GM12892 (cell line): Measurements from ENCODE around the gene KRTCAP2.

ENCODE experiments used
- POLR2A ChIP-seq: IDR thresholded peaks from 2 replicates; pipeline ENCODE4 v1.6.1; 2011; ENCODE audit warnings: low read depth, low read length, control low read depth
- POLR2AphosphoS5 ChIP-seq: IDR thresholded peaks from 2 replicates; pipeline ENCODE4 v1.6.1; 2011; ENCODE audit warnings: low read depth, low read length, control low read depth
- TAF1 ChIP-seq: IDR thresholded peaks from 2 replicates; pipeline ENCODE4 v1.6.1; 2011; ENCODE audit warnings: low read depth, mild to moderate bottlenecking, control low read depth, low read length, borderline replicate concordance

DNA sequence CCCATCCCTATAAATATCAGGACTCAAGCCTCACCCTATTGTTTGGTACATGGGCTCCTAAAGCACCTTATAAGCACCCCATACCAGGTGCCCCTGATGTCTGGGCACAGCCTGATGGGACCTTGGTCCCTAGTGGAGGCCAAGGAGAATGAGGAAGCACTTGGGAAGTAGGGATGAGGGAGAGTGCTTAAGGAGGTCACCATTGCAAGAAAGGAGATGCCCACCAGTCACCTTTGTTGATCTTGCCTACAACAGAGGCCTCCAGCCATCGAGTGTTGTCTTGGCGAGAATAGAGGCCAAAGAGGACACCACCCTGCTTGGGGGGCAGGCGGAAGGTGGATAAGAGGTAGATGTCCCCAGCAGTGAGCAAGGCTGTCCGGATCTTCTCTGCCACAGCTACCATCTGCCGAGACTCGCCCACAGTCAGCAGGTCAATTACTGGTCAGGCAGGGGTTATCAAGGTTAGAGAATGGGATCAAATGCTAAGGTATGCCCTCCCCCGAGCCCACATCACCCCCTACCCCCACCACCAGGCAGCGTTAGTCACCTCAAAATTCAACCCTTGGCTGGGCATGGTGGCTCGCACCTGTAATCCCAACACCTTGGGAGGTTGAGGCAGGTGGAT lies 33.0 kb upstream of the KRTCAP2 start:
- TF ChIP-seq POLR2A (no peak), POLR2AphosphoS5 (no peak), TAF1 (no peak)
